ENCODE data around the gene STMN3.

- no peak for TF ChIP-seq POLR2A (IDR thresholded peaks at IDR 0.05)
- TF ChIP-seq CTCF (IDR thresholded peaks at IDR 0.05), result no peak
- TF ChIP-seq POLR2AphosphoS5 (IDR thresholded peaks at IDR 0.05), result no peak
Measured at GRCh38 chr20:63691711-63692435, 38.6 kb upstream of the STMN3 start.
